Psoas muscle (tissue), 8 donors: Measurements from ENCODE around the gene DSTN. TPM values are rescaled to one million over a fixed set of nuclear protein-coding genes. Genes with fewer than 3 reads are reported as not detected.

ENCODE experiments used
- ATAC-seq, 4 donors: fragments of 200-7000 bp; cut with Tn5 transposase; one replicate each; pipeline ENCODE4 v1.9.1; 2020; ENCODE audit warnings: moderate library complexity in 3 of 4, mild to moderate bottlenecking in 2 of 4
- DNase-seq, 2 donors: peaks; one replicate each; pipeline ENCODE4 v3.0.0-alpha.2; 2020
- H3K27ac ChIP-seq: fragments of 200-600 bp; one replicate; pipeline ENCODE4 v1.8.0; 2022
- H3K27me3 ChIP-seq, 3 donors: fragments of 200-600 bp in 1 of 3; one replicate each; pipeline versions ENCODE4 v1.6.1 to v1.8.0; 2013 to 2022; ENCODE audit warnings: low read length in 2 of 3, mild to moderate bottlenecking in 2 of 3, moderate library complexity in 1 of 3; ENCODE audit not compliant: insufficient read depth in 3 of 3
- H3K36me3 ChIP-seq, 2 donors: fragments of 200-600 bp in 1 of 2; one replicate each; pipeline versions ENCODE4 v1.6.1 to v1.8.0; 2013 to 2022; ENCODE audit warnings: low read depth in 1 of 2, mild to moderate bottlenecking in 1 of 2, moderate library complexity in 1 of 2; ENCODE audit not compliant: insufficient read depth in 1 of 2
- H3K4me1 ChIP-seq: fragments of 200-600 bp; one replicate; pipeline ENCODE4 v1.8.0; 2022
- H3K4me3 ChIP-seq: fragments of 200-600 bp; one replicate; pipeline ENCODE4 v1.8.0; 2022; ENCODE audit warnings: mild to moderate bottlenecking
- H3K9me3 ChIP-seq: fragments of 200-600 bp; one replicate; pipeline ENCODE4 v1.8.0; 2022
- WGBS, 3 donors: extraction: QIAGEN DNeasy Blood & Tissue Kit; methylation state at CpG; one replicate each; pipeline versions ENCODE4 v1.1.6 to v1.1.7; 2013; 5-methylcytosine and 5-hydroxymethylcytosine counted together
- intact Hi-C, 2 donors: fragments of 100-400 bp; cut with DNase I; formaldehyde crosslinking; loops; one replicate each; pipeline versions ENCODE4 v1.11.0 to v1.14.2; 2022
- polyA plus RNA-seq, 3 donors: library from polyadenylated mRNA; stranded (reverse); fragments of 200-250 nt; gene quantifications; one replicate each; pipeline ENCODE4 v1.2.3, GENCODE V29; 2013
- total RNA-seq, 4 donors: library from RNA; stranded (reverse); fragmentation: NEBNext Ultra II Directional in 2 of 4; extraction: Animal tissue kit (Norgen Biotek cat#: 25700) in 2 of 4; gene quantifications; one replicate each; pipeline versions ENCODE4 v1.2.1 to v1.2.4, GENCODE V29; 2021 to 2023
- TF ChIP-seq, protein P1 (sequence below): fragments of 200-600 bp; IDR thresholded peaks from one replicate; pipeline ENCODE4 v1.8.0; 2022; ENCODE audit warnings: antibody characterized with exemption
- donor health status: healthy with polysubstance abuse.
- donor health status: DM: no; HTN: no; CAD: no; lungs with moderate emphysema.
- donor health status: Bipolar disorder and iron deficiency.
- donor health status: healthy.
- donor health status: DM: yes; HTN: yes; CAD: no.
- donor health status: DM: no; HTN: no; CAD: no.
- donor health status: DM: no; HTN: no; CAD: no.
- donor health status: DM: yes; HTN: yes; CAD: no.

DSTN gene
- total and polyA plus RNA-seq, 7 donors: 45.6 to 202 (median 82.3) TPM

DNA sequence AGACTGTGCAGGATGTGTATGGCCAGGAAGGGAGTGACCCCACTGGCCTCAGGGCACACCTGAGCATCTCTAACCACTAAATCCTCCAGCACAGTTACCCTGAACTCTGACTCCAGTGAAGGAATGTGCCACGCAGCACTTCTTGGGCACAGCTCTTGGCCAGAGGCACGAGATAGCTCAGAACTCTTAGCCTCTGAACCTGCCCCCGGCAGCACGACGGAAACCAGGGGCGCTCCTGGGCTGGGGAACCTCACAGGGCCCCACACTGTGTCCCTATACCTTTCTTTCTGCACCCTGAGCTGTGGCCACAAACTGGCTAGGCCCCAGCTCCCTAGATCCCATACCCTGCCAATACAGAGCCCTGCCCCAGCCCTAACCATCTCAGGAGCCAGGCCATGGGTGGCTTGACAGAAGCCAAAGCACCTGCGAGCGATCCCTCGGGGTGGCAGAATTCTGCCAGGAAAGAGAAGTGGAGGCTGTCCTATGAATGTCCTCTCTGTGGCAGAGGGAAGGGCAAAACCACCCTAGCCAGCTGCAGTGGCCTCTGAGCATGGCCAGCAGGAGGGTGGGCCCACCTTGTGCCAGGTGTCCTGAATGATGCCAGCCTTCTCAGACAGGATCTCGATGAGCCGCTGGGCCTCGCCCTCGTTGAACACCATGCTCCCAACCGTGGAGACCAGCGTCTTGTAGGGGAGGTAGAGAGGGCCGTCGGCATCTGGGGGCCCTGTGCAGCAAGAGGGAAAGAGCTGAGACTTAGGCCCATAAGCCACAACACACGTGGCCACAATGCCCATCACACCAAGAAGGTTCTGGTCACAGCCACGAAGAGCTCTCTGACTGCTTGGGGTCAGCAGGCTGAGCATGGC is 72.8 kb downstream of the DSTN start:
- TF ChIP-seq, protein P1, sequence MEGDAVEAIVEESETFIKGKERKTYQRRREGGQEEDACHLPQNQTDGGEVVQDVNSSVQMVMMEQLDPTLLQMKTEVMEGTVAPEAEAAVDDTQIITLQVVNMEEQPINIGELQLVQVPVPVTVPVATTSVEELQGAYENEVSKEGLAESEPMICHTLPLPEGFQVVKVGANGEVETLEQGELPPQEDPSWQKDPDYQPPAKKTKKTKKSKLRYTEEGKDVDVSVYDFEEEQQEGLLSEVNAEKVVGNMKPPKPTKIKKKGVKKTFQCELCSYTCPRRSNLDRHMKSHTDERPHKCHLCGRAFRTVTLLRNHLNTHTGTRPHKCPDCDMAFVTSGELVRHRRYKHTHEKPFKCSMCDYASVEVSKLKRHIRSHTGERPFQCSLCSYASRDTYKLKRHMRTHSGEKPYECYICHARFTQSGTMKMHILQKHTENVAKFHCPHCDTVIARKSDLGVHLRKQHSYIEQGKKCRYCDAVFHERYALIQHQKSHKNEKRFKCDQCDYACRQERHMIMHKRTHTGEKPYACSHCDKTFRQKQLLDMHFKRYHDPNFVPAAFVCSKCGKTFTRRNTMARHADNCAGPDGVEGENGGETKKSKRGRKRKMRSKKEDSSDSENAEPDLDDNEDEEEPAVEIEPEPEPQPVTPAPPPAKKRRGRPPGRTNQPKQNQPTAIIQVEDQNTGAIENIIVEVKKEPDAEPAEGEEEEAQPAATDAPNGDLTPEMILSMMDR: no peak
- no peaks in the 10 kb centered on the region for H3K9me3 ChIP-seq
- H3K4me3 ChIP-seq: no peak overlapping the region
- intact Hi-C loops: no loop called here
- 47 to 58% (median 55%) methylated on average over 19 of the region's 19 CpGs for WGBS, 3 donors
- H3K4me1 ChIP-seq: peaks cover 63% of the 10 kb centered on the region
- DNase-seq (no peak), ATAC-seq (peak in 3 of 4 donors; percentile 22 to 36 (median 30))
- H3K36me3 ChIP-seq: peaks cover 0 to 33% of the 10 kb centered on the region in 2 donors
- H3K27me3 ChIP-seq: no peaks in the 10 kb centered on the region
- peak overlapping the region; percentile 46 for H3K27ac ChIP-seq

DNA sequence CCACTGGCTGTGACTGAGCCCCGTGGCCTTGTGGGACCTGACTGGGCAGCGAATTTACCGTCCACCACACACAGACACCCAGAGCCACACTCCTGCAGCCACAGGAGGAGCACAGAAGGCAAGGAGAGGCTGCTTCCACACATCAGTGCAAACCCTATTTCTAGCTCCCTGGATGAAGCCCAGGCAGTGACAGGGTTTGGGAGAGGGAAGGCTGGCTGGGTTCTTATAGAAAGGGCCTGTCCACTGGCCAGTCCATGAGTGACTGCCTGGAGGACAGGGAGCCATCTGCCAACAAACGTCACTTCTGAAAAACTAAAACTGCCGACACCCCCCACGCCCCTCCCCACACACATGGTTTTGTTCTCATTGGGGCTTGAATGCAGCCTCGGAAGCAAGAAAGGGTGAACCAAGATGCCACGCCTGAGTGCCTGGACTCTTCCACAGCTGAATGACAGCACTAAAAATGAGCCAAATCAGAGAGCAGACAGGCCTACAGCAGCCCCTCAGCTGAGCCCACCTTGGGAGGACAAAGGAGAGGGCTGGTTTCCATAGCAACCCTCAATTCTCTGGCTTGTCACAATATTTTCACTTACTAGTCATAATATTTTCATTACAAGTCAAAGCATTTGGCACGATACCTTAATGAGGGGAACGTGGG is 73.8 kb downstream of the DSTN start:
- DNase-seq: no peak
- peak overlapping the region; percentile 41 for H3K27ac ChIP-seq

DNA sequence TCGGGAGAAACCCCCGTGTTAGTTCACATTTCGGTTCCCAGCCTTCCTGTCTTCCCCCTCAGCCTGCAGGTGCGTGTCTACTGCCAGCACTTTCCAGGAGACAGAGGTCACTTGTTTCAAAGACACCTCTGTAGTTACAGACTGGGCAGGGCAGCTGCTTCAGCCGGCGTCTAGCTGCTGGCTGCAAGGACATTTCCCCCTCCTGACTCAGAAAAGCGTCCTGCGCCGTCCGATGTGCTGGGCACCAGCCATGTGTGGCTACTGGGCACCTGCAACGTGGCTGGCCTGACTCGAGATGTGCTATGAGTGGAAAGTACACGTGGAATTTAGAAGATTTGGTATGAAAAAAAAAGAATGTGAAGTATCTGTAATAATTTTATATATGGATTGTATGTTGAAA is 74.6 kb downstream of the DSTN start:
- intact Hi-C loops: no loop called here
- no peaks in the 10 kb centered on the region for H3K9me3 ChIP-seq
- H3K36me3 ChIP-seq: peaks cover 0 to 22% of the 10 kb centered on the region in 2 donors
- peak overlapping the region; percentile 41 for H3K27ac ChIP-seq
- H3K27me3 ChIP-seq: no peaks in the 10 kb centered on the region
- H3K4me3 ChIP-seq: no peak overlapping the region
- peaks cover 74% of the 10 kb centered on the region for H3K4me1 ChIP-seq
- 23 to 32% (median 26%) methylated on average over 13 of the region's 13 CpGs for WGBS, 3 donors
- ATAC-seq (peak; percentile 78 to 85 (median 80)), DNase-seq (peak; percentile 62 to 78)
- TF ChIP-seq, protein P1: no peak

More for the DNA sequence above, 73.8 kb downstream of the DSTN start:
- peak in 1 of 4 donors; percentile 15 for ATAC-seq
- Histone ChIP-seq H3K4me3 (no peak overlapping the region), H3K4me1 (peaks cover 72% of the 10 kb centered on the region), H3K9me3 (no peaks in the 10 kb centered on the region), H3K27me3 (no peaks in the 10 kb centered on the region), H3K36me3 (peaks cover 0 to 29% of the 10 kb centered on the region in 2 donors)
- TF ChIP-seq, protein P1: no peak
- WGBS, 3 donors: 50 to 59% (median 51%) methylated on average over 10 of the region's 10 CpGs
- intact Hi-C loops: no loop called here

DNA sequence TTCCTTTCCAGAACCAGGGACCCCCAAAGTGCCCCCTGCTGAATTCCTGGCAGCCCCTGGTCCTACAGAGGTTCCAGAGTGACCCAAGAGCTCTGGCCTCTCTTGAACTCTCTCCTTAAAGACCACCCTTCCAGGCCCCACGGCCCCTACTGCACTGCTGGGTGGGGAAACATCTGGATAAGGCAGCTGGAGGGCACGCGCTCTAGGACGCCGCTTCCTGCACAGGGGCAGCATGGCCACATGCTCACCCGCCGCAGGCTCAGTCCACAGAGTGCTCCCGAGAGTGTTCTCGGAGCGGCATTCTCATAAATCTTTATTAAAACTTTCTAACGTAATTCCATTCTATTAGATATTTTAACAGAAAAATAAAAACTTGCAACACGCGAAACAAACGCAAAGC is 75.1 kb downstream of the DSTN start:
- Histone ChIP-seq H3K4me1 (peaks cover 74% of the 10 kb centered on the region), H3K9me3 (no peaks in the 10 kb centered on the region), H3K36me3 (peaks cover 0 to 18% of the 10 kb centered on the region in 2 donors), H3K4me3 (no peak overlapping the region), H3K27me3 (no peaks in the 10 kb centered on the region), H3K27ac (no peak overlapping the region)
- intact Hi-C loops: no loop called here
- TF ChIP-seq, protein P1: no peak
- peak in 1 of 2 donors; percentile 33 for DNase-seq
- 89 to 93% (median 91%) methylated on average over 14 of the region's 14 CpGs for WGBS, 3 donors
- ATAC-seq: no peak
